A375 (cell line): ENCODE measurements around the gene PLB1. TPM values are rescaled to one million over a fixed set of nuclear protein-coding genes. Genes with fewer than 3 reads are reported as not detected.

Experiments
- small RNA-seq: library from RNA; depleted of rRNA; stranded (forward); fragments of <200 nt; gene quantifications from one replicate; pipeline ENCODE3, GENCODE V24; 2014
- total RNA-seq: library from RNA; depleted of rRNA; stranded (reverse); fragments of >200 nt; shearing (Covaris generic); gene quantifications from 2 replicates; pipeline ENCODE4 v1.2.3, GENCODE V29; 2014; rRNA removed

PLB1 gene, protein sequence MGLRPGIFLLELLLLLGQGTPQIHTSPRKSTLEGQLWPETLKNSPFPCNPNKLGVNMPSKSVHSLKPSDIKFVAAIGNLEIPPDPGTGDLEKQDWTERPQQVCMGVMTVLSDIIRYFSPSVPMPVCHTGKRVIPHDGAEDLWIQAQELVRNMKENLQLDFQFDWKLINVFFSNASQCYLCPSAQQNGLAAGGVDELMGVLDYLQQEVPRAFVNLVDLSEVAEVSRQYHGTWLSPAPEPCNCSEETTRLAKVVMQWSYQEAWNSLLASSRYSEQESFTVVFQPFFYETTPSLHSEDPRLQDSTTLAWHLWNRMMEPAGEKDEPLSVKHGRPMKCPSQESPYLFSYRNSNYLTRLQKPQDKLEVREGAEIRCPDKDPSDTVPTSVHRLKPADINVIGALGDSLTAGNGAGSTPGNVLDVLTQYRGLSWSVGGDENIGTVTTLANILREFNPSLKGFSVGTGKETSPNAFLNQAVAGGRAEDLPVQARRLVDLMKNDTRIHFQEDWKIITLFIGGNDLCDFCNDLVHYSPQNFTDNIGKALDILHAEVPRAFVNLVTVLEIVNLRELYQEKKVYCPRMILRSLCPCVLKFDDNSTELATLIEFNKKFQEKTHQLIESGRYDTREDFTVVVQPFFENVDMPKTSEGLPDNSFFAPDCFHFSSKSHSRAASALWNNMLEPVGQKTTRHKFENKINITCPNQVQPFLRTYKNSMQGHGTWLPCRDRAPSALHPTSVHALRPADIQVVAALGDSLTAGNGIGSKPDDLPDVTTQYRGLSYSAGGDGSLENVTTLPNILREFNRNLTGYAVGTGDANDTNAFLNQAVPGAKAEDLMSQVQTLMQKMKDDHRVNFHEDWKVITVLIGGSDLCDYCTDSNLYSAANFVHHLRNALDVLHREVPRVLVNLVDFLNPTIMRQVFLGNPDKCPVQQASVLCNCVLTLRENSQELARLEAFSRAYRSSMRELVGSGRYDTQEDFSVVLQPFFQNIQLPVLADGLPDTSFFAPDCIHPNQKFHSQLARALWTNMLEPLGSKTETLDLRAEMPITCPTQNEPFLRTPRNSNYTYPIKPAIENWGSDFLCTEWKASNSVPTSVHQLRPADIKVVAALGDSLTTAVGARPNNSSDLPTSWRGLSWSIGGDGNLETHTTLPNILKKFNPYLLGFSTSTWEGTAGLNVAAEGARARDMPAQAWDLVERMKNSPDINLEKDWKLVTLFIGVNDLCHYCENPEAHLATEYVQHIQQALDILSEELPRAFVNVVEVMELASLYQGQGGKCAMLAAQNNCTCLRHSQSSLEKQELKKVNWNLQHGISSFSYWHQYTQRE (N-terminal part only)
- 0.23 and 0.58 TPM in 2 replicates for total RNA-seq

DNA sequence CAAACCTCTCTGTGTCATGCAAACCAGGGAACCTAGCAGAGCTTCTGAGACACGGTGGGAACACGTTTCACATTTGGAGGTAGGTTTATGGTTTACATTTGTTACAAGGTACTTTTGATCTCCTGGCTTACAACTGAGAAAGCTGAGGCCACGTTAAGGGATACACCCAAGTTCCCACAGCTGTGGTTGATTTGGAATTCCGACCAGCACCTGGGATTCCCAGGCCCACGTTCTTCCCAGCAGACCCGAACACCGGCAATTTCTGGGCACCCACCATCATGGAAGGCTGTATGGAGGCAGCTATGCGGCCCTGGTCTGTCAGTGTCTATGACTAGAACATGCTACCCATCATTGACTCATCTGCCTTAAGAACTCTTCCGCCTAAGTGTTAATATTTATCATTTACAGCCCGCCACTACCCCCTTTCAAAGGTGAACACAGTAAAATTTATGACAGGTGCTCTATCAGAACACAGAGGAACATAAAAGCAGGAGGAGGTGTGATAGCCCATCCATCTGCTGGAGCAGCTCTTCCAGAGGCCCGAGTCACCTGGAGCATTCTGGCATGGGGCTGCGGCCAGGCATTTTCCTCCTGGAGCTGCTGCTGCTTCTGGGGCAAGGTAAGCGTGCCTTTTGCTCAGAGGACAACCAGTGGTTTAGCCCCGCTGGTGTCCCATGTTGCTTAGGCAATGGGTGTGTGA, at the start of gene PLB1:
TSS of gene PLB1 (plus strand) at position 510 of the 700 bp plus-strand sequence. CDS start at position 565, 55 bp downstream.

Small RNA genes within 50 kb of the gene (small RNA-seq; reads per million reads assigned to genes)
- gene RNA5SP89 (0.17 reads per million), gene SNRPGP7 (not detected)

Other genes with a start within 250 kb of the PLB1 start
- gene FOSL2, start 103.2 kb upstream of the PLB1 start, total RNA-seq, result 14.1 and 16.4 TPM in 2 replicates